ENCODE measurements around the gene DNAH8.

- TF ChIP-seq CTCF (IDR thresholded peaks at IDR 0.05) (no peak), POLR2AphosphoS5 (IDR thresholded peaks at IDR 0.05) (no peak), EP300 (IDR thresholded peaks at IDR 0.05) (no peak)
Measured at GRCh38 chr6:38848760-38849159, 133.6 kb downstream of the DNAH8 start.
